Activated CD4-positive, alpha-beta T cell treated with anti-CD3 and anti-CD28 coated beads for 1 hour (primary cell): ENCODE measurements around the gene SYT17.

ENCODE experiments used
- DNase-seq: peaks from one replicate; pipeline ENCODE4 v3.0.0-alpha.2; 2020

Gene SYT17

DNA sequence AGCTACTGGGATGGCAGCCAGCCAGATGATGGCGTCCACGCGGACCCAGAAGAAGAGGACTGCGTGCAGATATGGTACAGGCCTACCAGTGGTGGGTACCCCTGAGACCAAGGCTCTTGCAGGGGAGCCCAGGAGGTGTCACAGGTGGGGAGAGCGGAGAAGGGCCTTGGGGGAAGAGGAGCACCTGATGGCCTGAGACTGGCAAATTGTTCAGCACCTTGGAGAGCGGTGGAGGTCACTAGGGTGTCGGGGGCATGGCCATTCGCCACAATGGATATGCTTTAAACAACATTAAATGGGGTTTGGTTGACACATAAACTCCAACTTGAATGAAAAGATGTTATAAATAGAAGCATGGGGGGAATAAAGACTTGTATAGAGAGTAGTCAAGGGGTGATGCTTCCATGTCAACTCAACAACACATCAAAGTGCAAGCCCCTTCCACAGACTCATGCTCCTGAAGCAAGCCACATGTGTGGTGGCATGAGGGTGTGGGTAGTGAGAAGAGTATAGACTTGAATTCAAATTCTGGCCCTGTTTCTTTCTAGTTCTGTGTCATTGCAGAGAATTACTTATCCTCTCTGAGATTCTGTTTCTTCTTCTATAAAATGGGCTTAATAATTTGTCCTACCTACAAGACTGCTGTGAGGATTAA, 139.7 kb downstream of the SYT17 start:
- no peak for DNase-seq

DNA sequence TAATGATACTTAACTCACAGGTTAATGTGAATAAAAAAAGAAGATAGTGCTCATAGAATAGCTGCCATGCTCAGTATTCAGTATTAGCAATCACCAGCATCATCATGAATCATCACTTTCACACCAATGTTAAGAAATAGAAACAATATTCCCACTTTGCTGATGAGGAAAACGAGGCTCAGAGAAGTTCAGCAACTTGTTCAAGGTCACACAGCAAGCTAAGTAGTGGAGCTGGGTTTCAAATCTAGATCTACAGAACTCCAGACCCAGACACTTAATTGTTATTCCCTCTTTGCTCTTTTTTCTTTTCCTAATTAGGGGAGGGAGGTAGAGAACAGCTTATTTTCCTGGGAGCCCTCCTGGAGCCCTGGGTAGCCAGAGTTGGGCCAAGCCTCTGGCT, 140.4 kb downstream of the SYT17 start:
- no peak for DNase-seq

DNA sequence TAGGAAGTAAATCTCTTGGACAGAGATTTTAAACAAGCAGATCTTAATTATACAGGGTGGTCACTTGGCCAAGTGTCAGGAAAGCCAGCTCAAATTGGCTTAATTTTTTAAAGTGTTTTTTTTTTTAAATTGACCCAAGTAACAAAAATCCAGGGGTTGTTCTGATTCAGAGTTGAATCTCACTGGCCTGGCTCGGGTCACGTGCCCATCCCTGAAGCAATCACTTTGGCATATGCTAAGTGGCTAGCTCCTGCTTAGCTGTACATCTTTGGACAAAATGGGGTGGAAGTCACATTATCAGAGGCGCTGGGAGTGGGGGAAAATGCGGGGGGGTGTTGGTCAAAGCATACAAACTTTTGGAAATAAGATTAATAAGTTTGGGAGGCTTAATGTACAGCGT, 141.1 kb downstream of the SYT17 start:
- DNase-seq: no peak

DNA sequence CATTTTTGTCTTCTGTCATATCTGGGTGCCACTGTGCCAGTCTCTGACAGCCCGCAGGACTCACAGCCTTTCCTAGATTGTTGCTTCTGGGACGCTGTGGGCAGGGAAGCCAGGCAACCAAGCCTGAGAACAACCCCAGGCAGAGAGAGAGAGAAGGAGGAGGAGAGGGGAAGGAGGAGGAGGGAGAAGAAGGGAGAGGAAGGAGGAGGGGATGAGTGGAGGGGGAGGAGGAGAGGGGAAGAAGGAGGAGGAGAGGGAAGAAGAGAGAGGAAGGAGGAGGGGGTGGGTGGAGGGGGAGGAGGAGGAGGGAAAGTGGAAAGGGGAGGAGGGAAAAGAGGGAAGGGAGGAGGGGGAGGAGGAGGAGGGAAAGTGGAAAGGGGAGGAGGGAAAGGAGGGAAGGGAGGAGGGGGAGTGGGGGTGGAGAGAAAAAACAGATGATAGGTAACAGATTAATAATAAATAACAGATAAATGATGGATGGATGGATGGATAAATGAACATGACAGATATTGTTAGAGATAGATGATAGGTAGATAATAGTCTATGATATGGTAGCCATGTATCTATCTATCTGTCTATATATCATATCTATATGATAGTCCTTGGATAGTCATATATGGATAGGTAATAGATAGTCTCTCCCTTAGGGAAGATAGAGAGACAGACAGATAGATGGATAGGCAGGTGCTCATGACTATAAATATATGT, 146.8 kb downstream of the SYT17 start:
- no peak for DNase-seq

DNA sequence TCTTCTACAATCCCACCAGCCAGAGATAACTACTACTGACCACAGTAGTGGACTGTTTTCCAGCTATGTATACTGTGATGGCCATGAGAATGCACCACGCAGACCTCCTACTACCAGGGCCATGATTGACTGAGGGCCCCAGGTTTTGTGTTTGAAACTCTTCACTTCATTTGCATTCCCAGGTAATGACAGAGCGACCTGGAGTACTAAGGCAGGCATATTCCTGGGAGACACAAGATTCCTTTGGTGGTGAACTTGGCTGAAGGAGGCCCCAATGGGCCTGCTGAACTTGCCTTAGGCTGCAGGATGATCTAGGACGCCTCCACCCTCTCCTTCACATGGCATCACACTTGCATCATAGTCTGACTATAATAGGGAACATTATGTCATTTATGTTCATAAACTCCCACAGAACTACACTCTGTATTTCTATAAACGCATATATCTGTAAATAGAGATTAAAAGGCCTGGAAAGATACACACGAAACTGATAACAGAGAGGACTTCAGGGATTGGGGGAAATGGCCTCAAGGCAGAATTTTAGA, 147.9 kb downstream of the SYT17 start:
- DNase-seq: no peak

DNA sequence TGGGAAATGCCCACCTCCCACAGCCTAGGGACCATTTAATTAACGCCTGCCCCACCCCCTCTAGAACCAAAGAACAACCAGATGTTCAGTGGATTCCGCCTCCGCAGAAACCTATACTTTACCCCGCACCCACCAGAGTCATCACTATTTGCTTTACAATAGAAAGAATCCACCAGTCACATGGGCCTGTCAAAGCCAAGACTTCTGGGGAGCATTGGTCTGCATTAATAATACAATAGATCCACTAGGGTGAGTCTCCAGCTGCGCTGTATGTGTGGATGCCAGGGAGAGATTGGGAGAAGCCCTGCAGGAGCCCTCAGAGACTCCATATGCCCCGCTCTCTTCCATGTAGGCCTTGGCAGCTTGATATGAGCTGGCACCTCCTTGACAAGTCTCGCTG, 148.8 kb downstream of the SYT17 start:
- no peak for DNase-seq
